Activated CD4-positive, alpha-beta T cell treated with anti-CD3 and anti-CD28 coated beads for 1 hour (primary cell): ENCODE measurements around the gene SOCS3.
A peak's percentile ranks its signal among the peaks of the same experiment; 100 is the strongest.

Experiments
- DNase-seq: peaks from one replicate; pipeline ENCODE4 v3.0.0-alpha.2; 2020

The SOCS3 gene

GRCh38 chr17:78359997-78360370 is at the start of gene SOCS3:
Gene SOCS3 (minus strand): TSS chr17:78360077. CDS start chr17:78359095, 982 bp downstream.
- peak; percentile 97 for DNase-seq

- no peak for DNase-seq
These were observed 49.5 kb upstream of the SOCS3 start for GRCh38 chr17:78409191-78409928.

- no peak for DNase-seq
These were observed 48.7 kb upstream of the SOCS3 start for GRCh38 chr17:78408476-78409050.

GRCh38 chr17:78407387-78408000 is 47.6 kb upstream of the SOCS3 start:
- DNase-seq = no peak

- no peak for DNase-seq
These were observed 47.0 kb upstream of the SOCS3 start for GRCh38 chr17:78406920-78407319.

- no peak for DNase-seq
These were observed 46.5 kb upstream of the SOCS3 start for GRCh38 chr17:78406396-78406795.

GRCh38 chr17:78403822-78404221 is 43.9 kb upstream of the SOCS3 start:
- no peak for DNase-seq

- no peak for DNase-seq
These were observed 42.0 kb upstream of the SOCS3 start for GRCh38 chr17:78401891-78402290.

GRCh38 chr17:78401246-78401645 is 41.4 kb upstream of the SOCS3 start:
- DNase-seq = no peak

- no peak for DNase-seq
These were observed 40.8 kb upstream of the SOCS3 start for GRCh38 chr17:78400581-78401240.

GRCh38 chr17:78399693-78400144 is 39.8 kb upstream of the SOCS3 start:
- no peak for DNase-seq

- no peak for DNase-seq
These were observed 39.3 kb upstream of the SOCS3 start for GRCh38 chr17:78399028-78399692.

GRCh38 chr17:78398390-78398789 is 38.5 kb upstream of the SOCS3 start:
- DNase-seq = no peak

- no peak for DNase-seq
These were observed 37.8 kb upstream of the SOCS3 start for GRCh38 chr17:78397681-78398101.

GRCh38 chr17:78396441-78397337 is 36.8 kb upstream of the SOCS3 start:
- DNase-seq = no peak

- DNase-seq = no peak
These were observed 35.3 kb upstream of the SOCS3 start for GRCh38 chr17:78395155-78395554.

- no peak for DNase-seq
These were observed 34.3 kb upstream of the SOCS3 start for GRCh38 chr17:78394209-78394608.

- DNase-seq = no peak
These were observed 33.7 kb upstream of the SOCS3 start for GRCh38 chr17:78393575-78393974.

- no peak for DNase-seq
These were observed 32.4 kb upstream of the SOCS3 start for GRCh38 chr17:78392295-78392694.

GRCh38 chr17:78391843-78392242 is 32.0 kb upstream of the SOCS3 start:
- DNase-seq = no peak

- DNase-seq = no peak
These were observed 31.2 kb upstream of the SOCS3 start for GRCh38 chr17:78391051-78391431.
